Measurements from ENCODE around the gene LPXN.

Gene LPXN

DNA sequence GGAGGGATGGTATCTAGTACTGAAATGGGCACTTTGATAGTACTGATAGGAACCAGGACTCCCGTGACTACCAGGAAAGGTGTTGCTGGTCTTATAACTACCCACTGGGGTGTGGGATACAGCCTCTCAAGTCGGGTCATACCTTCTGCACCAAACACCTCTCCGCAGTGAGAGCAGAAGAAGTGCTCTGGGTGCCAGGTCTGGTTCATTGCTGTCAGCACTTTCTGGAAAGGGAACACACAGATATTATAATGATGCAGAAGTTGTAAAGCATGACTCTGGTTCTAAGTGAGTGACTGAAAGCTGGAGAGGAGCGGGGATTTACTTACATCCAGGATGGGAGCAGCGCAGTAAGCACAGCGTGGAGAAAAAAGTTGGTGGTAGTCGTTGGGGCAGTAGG lies 26.0 kb downstream of the LPXN start:
- no peak for FAIRE-seq
- no peak for TF ChIP-seq POLR2AphosphoS5 (IDR thresholded peaks at IDR 0.05; ENCODE audit: low read depth, low read length)
- TF ChIP-seq POLR2A (IDR thresholded peaks at IDR 0.05; ENCODE audit: low read depth, low read length) = no peak
- TF ChIP-seq TAF1 (IDR thresholded peaks at IDR 0.05; ENCODE audit: borderline replicate concordance, low read depth, low read length) = no peak

GRCh38 chr11:58546841-58547240 lies 28.8 kb downstream of the LPXN start:
- TF ChIP-seq POLR2AphosphoS5 (IDR thresholded peaks at IDR 0.05; ENCODE audit: low read depth, low read length) (no peak), POLR2A (IDR thresholded peaks at IDR 0.05; ENCODE audit: low read depth, low read length) (no peak), TAF1 (IDR thresholded peaks at IDR 0.05; ENCODE audit: borderline replicate concordance, low read depth, low read length) (no peak)
- DNase-seq (ENCODE audit: insufficient read length) = no peak
- FAIRE-seq = no peak

More for the DNA sequence above, 26.0 kb downstream of the LPXN start:
- no peak for DNase-seq (ENCODE audit: insufficient read length)

DNA sequence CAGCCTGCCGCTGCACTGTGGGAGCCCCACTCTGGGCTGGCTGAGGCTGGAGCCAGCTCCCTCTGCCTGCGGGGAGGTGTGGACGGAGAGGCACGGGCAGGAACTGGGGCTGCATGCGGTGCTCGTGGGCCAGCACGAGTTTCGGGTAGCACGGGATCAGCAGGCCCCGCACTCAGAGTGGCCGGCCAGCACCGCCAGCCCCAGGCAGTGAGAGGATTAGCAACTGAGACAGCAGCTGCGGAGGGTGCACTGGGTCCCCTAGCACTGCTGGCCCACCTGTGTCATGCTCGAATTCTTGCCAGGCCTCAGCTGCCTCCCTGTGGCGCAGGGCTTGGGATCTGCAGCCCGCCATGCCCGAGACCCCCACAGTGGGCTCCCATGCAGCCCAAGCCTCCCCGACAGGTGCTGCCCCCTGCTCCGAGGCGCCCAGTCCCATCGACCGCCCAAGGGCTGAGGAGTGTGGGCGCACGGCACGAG lies 43.8 kb downstream of the LPXN start:
- no peak for FAIRE-seq
- TF ChIP-seq TAF1 (IDR thresholded peaks at IDR 0.05; ENCODE audit: borderline replicate concordance, low read depth, low read length) (no peak), POLR2A (IDR thresholded peaks at IDR 0.05; ENCODE audit: low read depth, low read length) (no peak), POLR2AphosphoS5 (IDR thresholded peaks at IDR 0.05; ENCODE audit: low read depth, low read length) (no peak)

DNA sequence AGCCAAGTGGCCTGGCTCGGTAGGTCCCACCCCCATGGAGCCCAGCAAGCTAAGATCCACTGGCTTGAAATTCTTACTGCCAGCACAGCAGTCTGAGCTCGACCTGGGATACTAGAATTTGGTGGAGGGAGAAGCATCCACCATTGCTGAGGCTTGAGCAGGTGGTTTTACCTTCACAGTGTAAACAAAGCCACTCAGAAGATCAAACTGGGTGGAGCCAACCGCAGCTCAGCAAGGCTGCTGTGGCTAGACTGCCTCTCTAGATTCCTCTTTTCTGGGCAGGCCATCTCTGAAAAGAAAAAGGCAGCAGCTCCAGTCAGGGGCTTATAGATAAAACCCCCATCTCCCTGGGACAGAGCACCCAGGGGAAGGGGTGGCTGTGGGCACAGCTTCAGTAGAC lies 45.4 kb downstream of the LPXN start:
- no peak for DNase-seq (ENCODE audit: insufficient read length)
- TF ChIP-seq POLR2AphosphoS5 (IDR thresholded peaks at IDR 0.05; ENCODE audit: low read depth, low read length) (no peak), POLR2A (IDR thresholded peaks at IDR 0.05; ENCODE audit: low read depth, low read length) (no peak), TAF1 (IDR thresholded peaks at IDR 0.05; ENCODE audit: borderline replicate concordance, low read depth, low read length) (no peak)
- no peak for FAIRE-seq

More for the DNA sequence above, 43.8 kb downstream of the LPXN start:
- DNase-seq (ENCODE audit: insufficient read length) = no peak

GRCh38 chr11:58527429-58527828 lies 48.2 kb downstream of the LPXN start:
- FAIRE-seq = no peak
- no peak for DNase-seq (ENCODE audit: insufficient read length)

GRCh38 chr11:58526721-58527120 lies 48.9 kb downstream of the LPXN start:
- FAIRE-seq (peak; percentile 74), DNase-seq (ENCODE audit: insufficient read length) (no peak)
- TF ChIP-seq POLR2A (IDR thresholded peaks at IDR 0.05; ENCODE audit: low read depth, low read length) (no peak), POLR2AphosphoS5 (IDR thresholded peaks at IDR 0.05; ENCODE audit: low read depth, low read length) (no peak), TAF1 (IDR thresholded peaks at IDR 0.05; ENCODE audit: borderline replicate concordance, low read depth, low read length) (no peak)

More at GRCh38 chr11:58527429-58527828, 48.2 kb downstream of the LPXN start:
- no peak for TF ChIP-seq POLR2AphosphoS5 (IDR thresholded peaks at IDR 0.05; ENCODE audit: low read depth, low read length)
- no peak for TF ChIP-seq TAF1 (IDR thresholded peaks at IDR 0.05; ENCODE audit: borderline replicate concordance, low read depth, low read length)
- TF ChIP-seq POLR2A (IDR thresholded peaks at IDR 0.05; ENCODE audit: low read depth, low read length) = no peak

DNA sequence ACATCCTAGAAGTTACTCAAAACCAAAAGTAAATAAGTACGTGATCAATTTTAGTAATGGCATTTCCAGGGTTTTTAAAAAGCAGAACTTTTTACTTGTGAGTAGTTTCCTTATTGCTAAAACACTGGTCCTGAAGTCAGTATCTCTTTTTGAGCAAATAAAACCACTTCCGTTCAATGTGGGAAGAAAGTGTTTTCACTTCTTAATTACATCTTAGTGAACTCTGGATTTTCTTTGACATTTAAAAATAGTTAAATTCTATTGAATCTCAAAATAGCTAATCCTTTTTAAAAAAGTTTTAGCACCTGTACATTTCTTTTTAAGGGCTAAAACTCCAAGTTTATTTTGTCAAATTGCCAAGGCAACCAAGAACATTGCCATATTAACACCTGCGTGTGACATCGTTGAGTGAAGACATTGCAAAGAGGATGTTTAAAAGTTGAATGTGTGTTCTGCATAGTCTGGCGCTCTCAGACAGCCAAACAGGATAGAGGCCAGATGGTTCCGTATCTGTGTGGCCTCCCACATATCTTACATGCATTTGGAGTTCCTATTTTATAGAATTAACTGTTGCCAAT lies 50.5 kb downstream of the LPXN start:
- TF ChIP-seq POLR2A (IDR thresholded peaks at IDR 0.05; ENCODE audit: low read depth, low read length) (0 out of 2 replicates have a peak, but pooled peaks have one; percentile 37), POLR2AphosphoS5 (IDR thresholded peaks at IDR 0.05; ENCODE audit: low read depth, low read length) (no peak)
- DNase-seq (ENCODE audit: insufficient read length) (peak; percentile 18), FAIRE-seq (peak; percentile 88)

DNA sequence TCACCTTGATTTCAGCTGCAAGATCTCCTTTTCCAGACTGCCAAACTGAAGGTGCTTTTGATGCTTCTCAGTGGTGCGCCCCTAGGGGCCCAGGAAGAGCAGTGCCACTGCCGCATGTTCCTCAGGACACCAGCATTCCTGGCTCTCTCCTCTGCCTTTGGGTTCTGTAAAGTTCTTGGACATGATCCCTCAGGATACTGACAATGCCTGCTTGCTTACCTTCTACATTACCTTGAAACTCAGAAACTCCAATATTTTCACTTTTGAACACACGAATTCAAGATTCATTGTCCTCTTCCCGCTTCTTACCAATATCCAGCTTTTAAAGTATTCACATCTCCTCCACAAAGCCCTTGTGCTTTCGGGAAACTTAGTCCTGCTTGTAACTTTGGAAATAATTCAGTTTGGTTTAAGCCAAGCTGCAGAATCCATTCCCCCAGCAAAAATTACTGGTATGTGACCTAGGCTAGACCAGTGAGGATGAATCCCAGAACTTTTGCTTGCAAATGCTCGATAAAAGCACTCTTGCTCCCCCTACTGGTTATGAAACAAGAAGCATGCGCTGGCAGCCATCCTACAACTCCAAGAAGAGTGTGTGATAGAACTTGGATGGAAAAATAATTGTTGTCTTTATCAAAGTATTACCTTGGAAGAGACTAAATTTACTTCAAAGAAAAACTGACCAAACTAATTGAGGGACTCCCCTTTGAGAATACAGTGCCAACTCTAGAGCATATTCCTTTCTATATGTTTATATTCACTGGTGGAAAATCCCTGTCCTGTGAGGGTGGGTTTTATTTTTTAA lies 51.2 kb downstream of the LPXN start:
- FAIRE-seq (peak; percentile 89), DNase-seq (ENCODE audit: insufficient read length) (no peak)
- no peak for TF ChIP-seq TAF1 (IDR thresholded peaks at IDR 0.05; ENCODE audit: borderline replicate concordance, low read depth, low read length)
- no peak for TF ChIP-seq POLR2A (IDR thresholded peaks at IDR 0.05; ENCODE audit: low read depth, low read length)
- no peak for TF ChIP-seq POLR2AphosphoS5 (IDR thresholded peaks at IDR 0.05; ENCODE audit: low read depth, low read length)

DNA sequence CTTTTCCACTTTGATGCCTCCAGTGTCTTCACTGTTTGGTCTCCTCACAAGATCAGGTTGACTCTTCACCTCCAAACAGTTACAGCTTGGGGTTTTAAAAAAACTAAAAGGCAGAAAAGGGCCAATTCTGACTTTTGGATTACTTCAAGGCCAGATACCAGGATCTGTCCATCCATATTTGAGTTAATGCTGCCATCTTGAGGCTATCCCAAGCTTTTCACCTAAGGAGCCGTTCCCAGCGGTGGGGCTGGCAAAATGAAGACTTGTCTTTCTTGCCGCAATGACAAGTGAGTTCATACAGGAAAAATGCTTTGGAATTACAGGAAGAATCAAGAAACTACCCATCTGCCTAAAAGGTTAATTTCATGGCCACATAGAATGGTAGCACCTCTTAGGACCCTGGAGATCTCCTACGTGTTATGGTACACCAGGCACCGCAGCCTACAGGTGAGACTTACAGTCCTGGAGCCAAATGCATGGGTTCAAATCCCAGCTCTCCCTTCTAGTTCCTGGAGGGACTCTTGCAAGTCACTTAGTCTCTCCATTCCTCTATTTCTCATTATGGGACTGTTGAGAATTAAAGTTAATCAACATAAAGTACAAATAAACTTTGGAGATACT lies 61.8 kb downstream of the LPXN start:
- TF ChIP-seq POLR2AphosphoS5 (IDR thresholded peaks at IDR 0.05; ENCODE audit: low read depth, low read length) (no peak), POLR2A (IDR thresholded peaks at IDR 0.05; ENCODE audit: low read depth, low read length) (no peak), TAF1 (IDR thresholded peaks at IDR 0.05; ENCODE audit: borderline replicate concordance, low read depth, low read length) (no peak)
- DNase-seq (ENCODE audit: insufficient read length) (no peak), FAIRE-seq (peak; percentile 63)

GRCh38 chr11:58511636-58512035 lies 64.0 kb downstream of the LPXN start:
- TF ChIP-seq POLR2A (IDR thresholded peaks at IDR 0.05; ENCODE audit: low read depth, low read length) (no peak), POLR2AphosphoS5 (IDR thresholded peaks at IDR 0.05; ENCODE audit: low read depth, low read length) (no peak), TAF1 (IDR thresholded peaks at IDR 0.05; ENCODE audit: borderline replicate concordance, low read depth, low read length) (no peak)
- no peak for DNase-seq (ENCODE audit: insufficient read length)
- FAIRE-seq = no peak

GRCh38 chr11:58509748-58510147 lies 65.9 kb downstream of the LPXN start:
- DNase-seq (ENCODE audit: insufficient read length) (no peak), FAIRE-seq (no peak)
- TF ChIP-seq POLR2AphosphoS5 (IDR thresholded peaks at IDR 0.05; ENCODE audit: low read depth, low read length) (no peak), TAF1 (IDR thresholded peaks at IDR 0.05; ENCODE audit: borderline replicate concordance, low read depth, low read length) (no peak), POLR2A (IDR thresholded peaks at IDR 0.05; ENCODE audit: low read depth, low read length) (no peak)
